Psoas muscle (tissue), 8 donors: ENCODE data around the gene CDH3. TPM values are rescaled to one million over a fixed set of nuclear protein-coding genes. Genes with fewer than 3 reads are reported as not detected.
"Not testable (repeated sequence)": the region's sequence is repeated elsewhere in the genome, so short reads cannot be mapped to it uniquely, and the experiment has no call there.

Experiments
- ATAC-seq, 4 donors: fragments of 200-7000 bp; cut with Tn5 transposase; one replicate each; pipeline ENCODE4 v1.9.1; 2020; ENCODE audit warnings: moderate library complexity in 3 of 4, mild to moderate bottlenecking in 2 of 4
- DNase-seq, 2 donors: peaks; one replicate each; pipeline ENCODE4 v3.0.0-alpha.2; 2020
- H3K27ac ChIP-seq: fragments of 200-600 bp; one replicate; pipeline ENCODE4 v1.8.0; 2022
- H3K27me3 ChIP-seq, 3 donors: fragments of 200-600 bp in 1 of 3; one replicate each; pipeline versions ENCODE4 v1.6.1 to v1.8.0; 2013 to 2022; ENCODE audit warnings: low read length in 2 of 3, mild to moderate bottlenecking in 2 of 3, moderate library complexity in 1 of 3; ENCODE audit not compliant: insufficient read depth in 3 of 3
- H3K36me3 ChIP-seq, 2 donors: fragments of 200-600 bp in 1 of 2; one replicate each; pipeline versions ENCODE4 v1.6.1 to v1.8.0; 2013 to 2022; ENCODE audit warnings: low read depth in 1 of 2, mild to moderate bottlenecking in 1 of 2, moderate library complexity in 1 of 2; ENCODE audit not compliant: insufficient read depth in 1 of 2
- H3K4me1 ChIP-seq: fragments of 200-600 bp; one replicate; pipeline ENCODE4 v1.8.0; 2022
- H3K4me3 ChIP-seq: fragments of 200-600 bp; one replicate; pipeline ENCODE4 v1.8.0; 2022; ENCODE audit warnings: mild to moderate bottlenecking
- H3K9me3 ChIP-seq: fragments of 200-600 bp; one replicate; pipeline ENCODE4 v1.8.0; 2022
- WGBS, 3 donors: extraction: QIAGEN DNeasy Blood & Tissue Kit; methylation state at CpG; one replicate each; pipeline versions ENCODE4 v1.1.6 to v1.1.7; 2013; 5-methylcytosine and 5-hydroxymethylcytosine counted together
- intact Hi-C, 2 donors: fragments of 100-400 bp; cut with DNase I; formaldehyde crosslinking; loops; one replicate each; pipeline versions ENCODE4 v1.11.0 to v1.14.2; 2022
- polyA plus RNA-seq, 3 donors: library from polyadenylated mRNA; stranded (reverse); fragments of 200-250 nt; gene quantifications; one replicate each; pipeline ENCODE4 v1.2.3, GENCODE V29; 2013
- total RNA-seq, 4 donors: library from RNA; stranded (reverse); fragmentation: NEBNext Ultra II Directional in 2 of 4; extraction: Animal tissue kit (Norgen Biotek cat#: 25700) in 2 of 4; gene quantifications; one replicate each; pipeline versions ENCODE4 v1.2.1 to v1.2.4, GENCODE V29; 2021 to 2023
- TF ChIP-seq, protein P1 (sequence below): fragments of 200-600 bp; IDR thresholded peaks from one replicate; pipeline ENCODE4 v1.8.0; 2022; ENCODE audit warnings: antibody characterized with exemption
- donor health status: healthy with polysubstance abuse.
- donor health status: DM: no; HTN: no; CAD: no; lungs with moderate emphysema.
- donor health status: Bipolar disorder and iron deficiency.
- donor health status: healthy.
- donor health status: DM: yes; HTN: yes; CAD: no.
- donor health status: DM: no; HTN: no; CAD: no.
- donor health status: DM: no; HTN: no; CAD: no.
- donor health status: DM: yes; HTN: yes; CAD: no.

Gene CDH3
- total and polyA plus RNA-seq, 7 donors: 0.05 to 0.21 TPM; not detected in 5

DNA sequence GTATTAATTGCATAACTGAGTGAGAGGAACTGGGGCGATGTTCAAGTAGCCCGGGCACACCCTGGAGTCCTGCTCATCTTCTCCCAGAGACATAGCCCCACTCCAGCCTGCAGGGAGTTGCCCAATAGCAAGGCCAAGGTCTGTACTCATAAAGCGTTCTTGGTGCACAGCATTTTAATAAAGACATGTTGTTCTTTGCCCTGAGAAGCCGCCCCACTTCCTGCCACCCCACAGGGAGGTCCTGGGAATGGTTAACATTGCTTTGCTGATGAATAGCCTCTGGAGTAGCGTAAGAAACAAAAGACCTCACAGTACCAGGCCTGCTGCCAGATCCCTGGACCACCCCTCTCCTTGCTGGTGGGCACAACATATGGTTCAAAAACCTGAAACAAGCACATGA lies 70.4 kb downstream of the CDH3 start:
- no peaks in the 10 kb centered on the region for H3K9me3 ChIP-seq
- intact Hi-C loops: no loop called here
- H3K36me3 ChIP-seq: no peaks in the 10 kb centered on the region
- DNase-seq (no peak), ATAC-seq (no peak)
- 68 to 72% (median 72%) methylated on average over 5 of the region's 5 CpGs for WGBS, 3 donors
- no peaks in the 10 kb centered on the region for H3K4me1 ChIP-seq
- H3K27ac ChIP-seq: no peak overlapping the region
- TF ChIP-seq, protein P1, sequence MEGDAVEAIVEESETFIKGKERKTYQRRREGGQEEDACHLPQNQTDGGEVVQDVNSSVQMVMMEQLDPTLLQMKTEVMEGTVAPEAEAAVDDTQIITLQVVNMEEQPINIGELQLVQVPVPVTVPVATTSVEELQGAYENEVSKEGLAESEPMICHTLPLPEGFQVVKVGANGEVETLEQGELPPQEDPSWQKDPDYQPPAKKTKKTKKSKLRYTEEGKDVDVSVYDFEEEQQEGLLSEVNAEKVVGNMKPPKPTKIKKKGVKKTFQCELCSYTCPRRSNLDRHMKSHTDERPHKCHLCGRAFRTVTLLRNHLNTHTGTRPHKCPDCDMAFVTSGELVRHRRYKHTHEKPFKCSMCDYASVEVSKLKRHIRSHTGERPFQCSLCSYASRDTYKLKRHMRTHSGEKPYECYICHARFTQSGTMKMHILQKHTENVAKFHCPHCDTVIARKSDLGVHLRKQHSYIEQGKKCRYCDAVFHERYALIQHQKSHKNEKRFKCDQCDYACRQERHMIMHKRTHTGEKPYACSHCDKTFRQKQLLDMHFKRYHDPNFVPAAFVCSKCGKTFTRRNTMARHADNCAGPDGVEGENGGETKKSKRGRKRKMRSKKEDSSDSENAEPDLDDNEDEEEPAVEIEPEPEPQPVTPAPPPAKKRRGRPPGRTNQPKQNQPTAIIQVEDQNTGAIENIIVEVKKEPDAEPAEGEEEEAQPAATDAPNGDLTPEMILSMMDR: no peak
- H3K4me3 ChIP-seq: no peak overlapping the region
- peaks cover 0 to 11% (median 5%) of the 10 kb centered on the region in 3 donors for H3K27me3 ChIP-seq

DNA sequence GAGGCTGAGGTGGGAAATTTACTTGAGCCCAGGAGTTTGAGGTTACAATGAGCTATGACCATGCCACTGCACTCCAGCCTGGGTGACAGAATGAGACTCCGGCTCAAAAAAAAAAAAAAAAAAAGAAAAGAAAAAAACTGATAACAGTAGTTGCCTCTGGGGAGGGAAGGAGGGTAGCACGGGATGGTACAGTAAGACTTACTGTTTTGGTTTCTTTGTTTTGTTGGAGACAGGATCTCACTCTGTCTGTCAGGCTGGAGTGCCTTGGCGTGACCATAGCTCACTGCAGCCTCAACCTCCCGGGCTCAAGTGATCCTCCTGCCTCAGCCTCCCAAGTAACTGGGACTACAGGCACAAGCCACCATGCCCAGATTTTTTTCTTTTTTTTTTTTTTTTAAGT lies 71.4 kb downstream of the CDH3 start:
- H3K4me1 ChIP-seq, DNase-seq, H3K9me3 ChIP-seq, intact Hi-C loops, H3K36me3 ChIP-seq, H3K4me3 ChIP-seq, H3K27ac ChIP-seq, ATAC-seq: not testable (repeated sequence)
- H3K27me3 ChIP-seq: peaks cover 0 to 11% (median 3%) of the 10 kb centered on the region in 3 donors
- WGBS, 3 donors: 78 to 97% (median 93%) methylated on average over 4 of the region's 4 CpGs

DNA sequence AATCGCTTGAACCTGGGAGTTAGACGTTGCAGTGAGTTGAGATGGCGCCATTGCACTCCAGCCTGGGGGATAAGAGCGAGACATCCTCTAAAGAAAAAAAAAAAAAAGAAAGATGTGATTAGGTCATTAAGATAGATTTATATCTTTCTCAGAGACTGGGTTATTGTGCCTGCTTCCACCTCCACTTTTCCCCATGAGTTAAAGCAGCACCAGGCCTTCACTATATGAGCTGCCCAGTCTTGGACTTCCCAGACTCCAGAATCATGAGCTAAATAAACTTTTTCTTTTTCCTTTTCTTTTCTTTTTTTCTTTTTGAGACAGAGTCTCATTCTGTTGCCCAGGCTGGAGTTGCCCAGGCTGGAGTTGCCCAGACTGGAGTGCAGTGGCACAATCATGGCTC lies 72.6 kb downstream of the CDH3 start:
- 95 to 99% (median 97%) methylated on average over 4 of the region's 4 CpGs for WGBS, 3 donors
- Histone ChIP-seq H3K4me1 (no peaks in the 10 kb centered on the region), H3K27ac (no peak overlapping the region), H3K36me3 (no peaks in the 10 kb centered on the region), H3K4me3 (no peak overlapping the region), H3K27me3 (peaks cover 0 to 11% (median 3%) of the 10 kb centered on the region in 3 donors), H3K9me3 (no peaks in the 10 kb centered on the region)
- ATAC-seq: no peak
- DNase-seq: no peak
- TF ChIP-seq, protein P1: no peak
- intact Hi-C loops: no loop called here

DNA sequence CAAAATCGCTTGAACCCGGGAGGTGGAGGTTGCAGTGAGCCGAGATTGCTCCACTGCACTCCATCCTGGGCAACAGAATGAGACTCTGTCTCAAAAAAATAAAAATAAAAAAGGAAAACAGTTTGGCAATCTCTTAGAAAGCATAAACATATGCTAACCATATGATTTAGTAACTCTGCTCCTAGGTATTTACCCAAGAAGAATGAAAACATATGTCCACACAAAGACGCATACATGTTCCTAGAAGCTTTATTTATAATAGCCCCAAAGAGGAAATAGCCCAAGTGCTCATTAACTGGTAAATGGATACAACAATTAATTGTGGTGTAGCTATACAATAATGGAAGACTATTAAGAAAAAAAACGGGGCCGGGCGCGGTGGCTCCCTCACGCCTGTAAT lies 73.5 kb downstream of the CDH3 start:
- Histone ChIP-seq H3K4me3 (no peak overlapping the region), H3K4me1 (no peaks in the 10 kb centered on the region), H3K27me3 (peaks cover 0 to 6% (median 0%) of the 10 kb centered on the region in 3 donors), H3K9me3 (no peaks in the 10 kb centered on the region), H3K27ac (no peak overlapping the region), H3K36me3 (no peaks in the 10 kb centered on the region)
- intact Hi-C loops: no loop called here
- ATAC-seq (no peak), DNase-seq (no peak)
- TF ChIP-seq, protein P1: no peak
- WGBS, 3 donors: 89 to 93% (median 91%) methylated on average over 9 of the region's 9 CpGs

DNA sequence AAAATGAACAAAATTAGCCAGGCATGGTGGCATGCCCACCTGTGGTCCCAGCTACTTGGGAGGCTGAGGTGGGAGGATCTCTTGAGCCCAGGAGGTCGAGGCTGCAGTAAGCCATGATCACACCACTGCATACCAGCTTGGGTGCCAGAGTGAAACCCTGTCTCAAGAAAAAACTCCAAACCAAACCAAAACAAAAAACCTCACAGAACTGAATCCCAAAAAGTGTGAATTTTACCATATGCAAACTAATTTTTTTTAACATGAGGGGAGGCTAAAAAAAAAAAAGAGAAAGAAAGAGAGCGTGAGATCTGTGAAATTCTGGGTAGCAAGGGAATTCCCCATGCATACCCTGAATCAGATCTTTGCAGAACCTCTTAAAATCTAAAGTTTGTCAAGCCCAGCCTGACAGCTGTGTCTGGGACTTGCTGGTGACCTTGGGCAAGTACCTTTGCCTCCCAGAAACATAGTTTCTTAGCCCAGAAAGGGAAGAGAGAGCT lies 74.9 kb downstream of the CDH3 start:
- WGBS, 3 donors: 64 to 71% (median 69%) methylated on average over 2 of the region's 2 CpGs
- DNase-seq (no peak), ATAC-seq (no peak)
- H3K27me3 ChIP-seq: no peaks in the 10 kb centered on the region
- intact Hi-C loops: no loop called here
- TF ChIP-seq, protein P1: no peak
- no peaks in the 10 kb centered on the region for H3K36me3 ChIP-seq
- H3K9me3 ChIP-seq: no peaks in the 10 kb centered on the region
- no peak overlapping the region for H3K4me3 ChIP-seq
- H3K27ac ChIP-seq: no peak overlapping the region
- no peaks in the 10 kb centered on the region for H3K4me1 ChIP-seq
